GM10847 (cell line): Measurements from ENCODE around the gene REEP2.

Experiments used
- POLR2A ChIP-seq: IDR thresholded peaks from 2 replicates; pipeline ENCODE4 v1.6.1; 2011; ENCODE audit not compliant: insufficient read length; ENCODE audit errors: extremely low read depth

The REEP2 gene

GRCh38 chr5:138445547-138446271, 6.9 kb downstream of the REEP2 start:
- no peak for TF ChIP-seq POLR2A

- no peak for TF ChIP-seq POLR2A
Measured at GRCh38 chr5:138448070-138448469, 9.2 kb downstream of the REEP2 start.

GRCh38 chr5:138448481-138449398, 9.9 kb downstream of the REEP2 start:
- TF ChIP-seq POLR2A: no peak

GRCh38 chr5:138449501-138450239, 10.8 kb downstream of the REEP2 start:
- TF ChIP-seq POLR2A: no peak

- no peak for TF ChIP-seq POLR2A
Measured at GRCh38 chr5:138450971-138451370, 12.1 kb downstream of the REEP2 start.

GRCh38 chr5:138452720-138453119, 13.9 kb downstream of the REEP2 start:
- TF ChIP-seq POLR2A: no peak

- TF ChIP-seq POLR2A: no peak
Measured at GRCh38 chr5:138453590-138453989, 14.7 kb downstream of the REEP2 start.

- TF ChIP-seq POLR2A: no peak
Measured at GRCh38 chr5:138454121-138454520, 15.3 kb downstream of the REEP2 start.

GRCh38 chr5:138455232-138455930, 16.5 kb downstream of the REEP2 start:
- no peak for TF ChIP-seq POLR2A

GRCh38 chr5:138457531-138458275, 18.8 kb downstream of the REEP2 start:
- no peak for TF ChIP-seq POLR2A

GRCh38 chr5:138458384-138458783, 19.5 kb downstream of the REEP2 start:
- TF ChIP-seq POLR2A: no peak

GRCh38 chr5:138458856-138459255, 20.0 kb downstream of the REEP2 start:
- TF ChIP-seq POLR2A: no peak

GRCh38 chr5:138459311-138459933, 20.6 kb downstream of the REEP2 start:
- TF ChIP-seq POLR2A: no peak
